IMR-90 (cell line): ENCODE results near the gene IL20RA. TPM values are rescaled to one million over a fixed set of nuclear protein-coding genes. Genes with fewer than 3 reads are reported as not detected.

Experiments
- ATAC-seq: fragments of 200-7000 bp; cut with Tn5 transposase; 2 replicates; pipeline ENCODE4 v1.9.1; 2020; ENCODE audit warnings: low read depth, mild to moderate bottlenecking, moderate library complexity
- BruUV-seq: library from RNA; stranded (reverse); fragments of 400-500 nt; replicated peaks from 2 replicates; lab custom pipeline; 2021; lab: Mats Ljungman, UMichigan
- CTCF ChIA-PET: fragments of 300-600 bp; formaldehyde crosslinking; extraction: SDS; loops from one replicate; lab custom pipeline; 2021; ENCODE audit warnings: antibody characterized with exemption; lab: Yijun Ruan, JAX
- POLR2A ChIA-PET: fragments of 300-600 bp; sonication (Branson Sonifier 250); formaldehyde crosslinking; loops from one replicate; lab custom pipeline; 2022; ENCODE audit warnings: antibody characterized with exemption; ENCODE audit not compliant: unreplicated experiment; lab: Charles Lee
- DNase-seq: peaks from one replicate; pipeline ENCODE4 v3.0.0; 2013
- H2AFZ ChIP-seq: replicated peaks from 2 replicates; pipeline ENCODE3; 2013; ENCODE audit warnings: low read length, mild to moderate bottlenecking; ENCODE audit not compliant: poor library complexity
- H2AK5ac ChIP-seq: 2 replicates; pipeline ENCODE4 v1.6.1; 2013; ENCODE audit warnings: low read depth, low read length, inconsistent platforms
- H2AK9ac ChIP-seq: replicated peaks from 2 replicates; pipeline ENCODE3; 2013; ENCODE audit warnings: mild to moderate bottlenecking, low read depth, low read length, moderate library complexity; ENCODE audit not compliant: poor library complexity
- H2BK120ac ChIP-seq: 2 replicates; pipeline ENCODE4 v1.6.1; 2013; ENCODE audit warnings: low read depth, low read length, inconsistent platforms
- H2BK15ac ChIP-seq: 3 replicates; pipeline ENCODE4 v1.6.1; 2013; ENCODE audit warnings: low read depth, low read length, inconsistent platforms
- H2BK20ac ChIP-seq: 2 replicates; pipeline ENCODE4 v1.6.1; 2013; ENCODE audit warnings: low read depth, mild to moderate bottlenecking, inconsistent platforms, low read length, moderate library complexity
- H2BK5ac ChIP-seq: 2 replicates; pipeline ENCODE4 v1.6.1; 2013; ENCODE audit warnings: mild to moderate bottlenecking, low read depth, low read length, inconsistent platforms; ENCODE audit not compliant: poor library complexity, severe bottlenecking
- H3K14ac ChIP-seq: replicated peaks from 2 replicates; pipeline ENCODE4 v1.6.1; 2013; ENCODE audit warnings: low read depth, low read length, inconsistent platforms
- H3K18ac ChIP-seq: 2 replicates; pipeline ENCODE4 v1.6.1; 2013; ENCODE audit warnings: low read depth, low read length, control low read depth
- H3K23ac ChIP-seq: 2 replicates; pipeline ENCODE4 v1.6.1; 2013; ENCODE audit warnings: low read depth, low read length, inconsistent platforms
- H3K27ac ChIP-seq: 2 replicates; pipeline ENCODE4 v1.5.1; 2013; ENCODE audit warnings: mild to moderate bottlenecking, control low read depth, low read length; ENCODE audit not compliant: insufficient read depth
- H3K27me3 ChIP-seq: 2 replicates; pipeline ENCODE4 v1.6.1; 2013; ENCODE audit warnings: low read length; ENCODE audit not compliant: control insufficient read depth, insufficient read depth
- H3K36me3 ChIP-seq: 2 replicates; pipeline ENCODE4 v1.6.1; 2013; ENCODE audit warnings: low read length, mixed read lengths; ENCODE audit not compliant: control insufficient read depth, insufficient read depth
- H3K4ac ChIP-seq: 2 replicates; pipeline ENCODE4 v1.6.1; 2013; ENCODE audit warnings: low read depth, low read length, inconsistent platforms
- H3K4me1 ChIP-seq: 2 replicates; pipeline ENCODE4 v1.6.1; 2013; ENCODE audit warnings: low read length, mixed read lengths; ENCODE audit not compliant: control insufficient read depth, insufficient read depth
- H3K4me2 ChIP-seq: 2 replicates; pipeline ENCODE4 v1.6.1; 2013; ENCODE audit warnings: low read depth, mild to moderate bottlenecking, control low read depth, low read length, moderate library complexity
- H3K4me3 ChIP-seq: 2 replicates; pipeline ENCODE4 v1.5.1; 2013; ENCODE audit warnings: low read depth, mild to moderate bottlenecking, control low read depth, low read length, moderate library complexity; ENCODE audit not compliant: insufficient read depth
- H3K56ac ChIP-seq: 2 replicates; pipeline ENCODE4 v1.6.1; 2013; ENCODE audit warnings: low read length, inconsistent platforms; ENCODE audit not compliant: insufficient read depth; ENCODE audit errors: extremely low read depth
- H3K79me1 ChIP-seq, 2 experiments: 2 replicates each; pipeline ENCODE4 v1.6.1; 2013; ENCODE audit warnings: low read length in 2 of 2, inconsistent platforms in 1 of 2, low read depth in 1 of 2
- H3K9ac ChIP-seq: 2 replicates; pipeline ENCODE4 v1.6.1; 2013; ENCODE audit warnings: low read depth, low read length, control low read depth
- H3K9me1 ChIP-seq: 2 replicates; pipeline ENCODE4 v1.6.1; 2013; ENCODE audit warnings: low read length, inconsistent platforms; ENCODE audit not compliant: insufficient read depth
- H3K9me3 ChIP-seq: 2 replicates; pipeline ENCODE4 v1.6.1; 2013; ENCODE audit warnings: low read length; ENCODE audit not compliant: control insufficient read depth, insufficient read depth
- H4K20me1 ChIP-seq: 2 replicates; pipeline ENCODE4 v1.6.1; 2013; ENCODE audit warnings: low read length, inconsistent platforms; ENCODE audit not compliant: insufficient read depth
- H4K5ac ChIP-seq: 2 replicates; pipeline ENCODE4 v1.6.1; 2013; ENCODE audit warnings: mild to moderate bottlenecking, low read depth, low read length, control low read depth
- H4K8ac ChIP-seq, 2 experiments: 2 replicates each; pipeline ENCODE4 v1.6.1; 2013; ENCODE audit warnings: low read depth in 2 of 2, low read length in 2 of 2, control low read depth in 1 of 2, inconsistent platforms in 1 of 2
- H4K91ac ChIP-seq: 2 replicates; pipeline ENCODE4 v1.6.1; 2013; ENCODE audit warnings: low read depth, low read length, inconsistent platforms; ENCODE audit not compliant: insufficient read depth
- CEBPB ChIP-seq: IDR thresholded peaks from 2 replicates; pipeline ENCODE4 v1.6.1; 2012; ENCODE audit warnings: low read depth, low read length, improper control_type of control experiment
- MAFK ChIP-seq: IDR thresholded peaks from 2 replicates; pipeline ENCODE4 v1.6.1; 2012; ENCODE audit warnings: low read depth, low read length, improper control_type of control experiment
- MAZ ChIP-seq: IDR thresholded peaks from 2 replicates; pipeline ENCODE4 v1.6.1; 2012; ENCODE audit warnings: low read depth, mild to moderate bottlenecking, low read length, improper control_type of control experiment, moderate library complexity, borderline replicate concordance
- POLR2A ChIP-seq: IDR thresholded peaks from 2 replicates; pipeline ENCODE4 v1.6.1; 2012; ENCODE audit warnings: mild to moderate bottlenecking, low read depth, low read length
- WGBS, 2 experiments: methylation state at CpG; one replicate each; pipeline versions ENCODE4 v1.1.5 to v1.1.7; 2013; ENCODE audit warnings: missing lambda C conversion rate in 2 of 2; ENCODE audit not compliant: insufficient read length in 1 of 2; ENCODE audit errors: extremely low coverage in 2 of 2; 5-methylcytosine and 5-hydroxymethylcytosine counted together
- dilution Hi-C: fragments of 300-500 bp; cut with HindIII; formaldehyde crosslinking; loops from one replicate; pipeline ENCODE4 v1.14.3; 2018; ENCODE audit warnings: low sequenced_read_pairs; ENCODE audit not compliant: unreplicated experiment
- in situ Hi-C: fragments of 300-500 bp; cut with MboI; formaldehyde crosslinking; loops from 3 replicates; pipeline ENCODE4 v1.14.3; 2019; ENCODE audit warnings: low sequenced_read_pairs, inconsistent platforms, mixed read lengths
- intact Hi-C: fragments of 100-400 bp; cut with micrococcal nuclease; formaldehyde crosslinking; loops from 2 replicates; pipeline ENCODE4 v1.10.0; 2022
- polyA plus RNA-seq, 3 experiments: library from polyadenylated mRNA; depleted of rRNA; stranded (reverse); fragments of >200 nt; gene quantifications; 2 replicates each; pipeline ENCODE4 v1.2.3, GENCODE V29; 2012; ENCODE audit warnings: low replicate concordance in 1 of 3
- total RNA-seq: library from RNA; depleted of rRNA; stranded (reverse); fragments of >200 nt; gene quantifications from 2 replicates; pipeline ENCODE4 v1.2.3, GENCODE V29; 2012
- TF ChIP-seq, protein P1 (sequence below): fragments of 150-350 bp; IDR thresholded peaks from 2 replicates; pipeline ENCODE4 v1.6.1; 2016; ENCODE audit warnings: low read depth, mild to moderate bottlenecking, low read length, moderate library complexity, borderline replicate concordance
- TF ChIP-seq, protein P2 (sequence below): fragments of 150-350 bp; IDR thresholded peaks from 2 replicates; pipeline ENCODE4 v1.6.1; 2017; ENCODE audit warnings: mild to moderate bottlenecking, antibody characterized with exemption, low read length, low read depth

The IL20RA gene
- total and polyA plus RNA-seq, 2 of the 4 experiments (the other 2 are of a cell fraction) = 0.02 TPM; not detected in 1

DNA sequence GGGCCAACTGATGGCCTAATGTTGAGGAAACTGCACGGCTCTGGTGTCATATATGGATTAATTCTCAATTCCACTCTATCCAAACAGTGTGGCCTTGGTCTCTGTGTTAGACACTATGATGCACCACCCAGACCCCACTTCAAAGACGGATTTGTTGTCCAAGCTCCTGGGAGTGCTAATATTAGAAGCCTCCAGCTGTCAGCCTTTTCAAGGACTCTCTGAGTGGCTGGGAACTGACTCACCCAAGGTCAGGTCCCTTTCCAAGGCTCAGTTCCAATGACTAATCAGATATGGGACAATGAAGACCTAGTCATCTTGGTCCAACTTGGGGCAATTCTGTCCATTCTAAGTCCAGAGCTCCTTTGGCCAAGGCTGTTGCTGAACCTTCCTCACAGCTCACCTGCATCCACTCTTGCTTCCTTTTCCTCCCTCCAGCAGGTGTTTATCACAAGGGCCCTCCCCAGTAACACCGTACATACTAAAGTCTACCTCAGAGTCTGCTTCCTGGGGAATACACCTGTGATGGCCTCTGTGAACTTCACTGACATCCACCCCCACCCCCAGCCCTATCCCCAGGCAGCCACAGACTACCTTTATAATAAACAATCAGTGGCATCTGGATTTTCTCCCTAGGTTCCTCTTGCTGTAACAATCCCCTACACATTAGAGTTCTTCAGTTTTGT is 7.2 kb upstream of the IL20RA start:
- Histone ChIP-seq H3K9me3 (no peaks in the 10 kb centered on the region), H3K79me1 (no peaks in the 10 kb centered on the region), H3K4me2 (no peak overlapping the region), H3K4me3 (no peak overlapping the region), H3K4ac (no peak overlapping the region), H3K4me1 (no peaks in the 10 kb centered on the region), H2BK15ac (no peak overlapping the region), H2AFZ (no peak overlapping the region), H4K91ac (no peak overlapping the region), H3K18ac (no peak overlapping the region), H2BK120ac (no peak overlapping the region), H3K9ac (no peak overlapping the region), H3K56ac (no peak overlapping the region), H4K8ac (no peak overlapping the region), H4K5ac (no peak overlapping the region), H4K20me1 (no peaks in the 10 kb centered on the region), H3K9me1 (no peaks in the 10 kb centered on the region), H3K36me3 (no peaks in the 10 kb centered on the region), H3K27me3 (peaks cover 8% of the 10 kb centered on the region), H2BK20ac (no peak overlapping the region), H3K27ac (no peak overlapping the region), H2AK9ac (no peak overlapping the region), H2BK5ac (no peak overlapping the region), H3K23ac (no peak overlapping the region), H3K14ac (no peak overlapping the region), H2AK5ac (no peak overlapping the region)
- no TSS peak for BruUV-seq
- dilution Hi-C loops = no loop called here
- ATAC-seq = no peak
- TF ChIP-seq, protein P1, sequence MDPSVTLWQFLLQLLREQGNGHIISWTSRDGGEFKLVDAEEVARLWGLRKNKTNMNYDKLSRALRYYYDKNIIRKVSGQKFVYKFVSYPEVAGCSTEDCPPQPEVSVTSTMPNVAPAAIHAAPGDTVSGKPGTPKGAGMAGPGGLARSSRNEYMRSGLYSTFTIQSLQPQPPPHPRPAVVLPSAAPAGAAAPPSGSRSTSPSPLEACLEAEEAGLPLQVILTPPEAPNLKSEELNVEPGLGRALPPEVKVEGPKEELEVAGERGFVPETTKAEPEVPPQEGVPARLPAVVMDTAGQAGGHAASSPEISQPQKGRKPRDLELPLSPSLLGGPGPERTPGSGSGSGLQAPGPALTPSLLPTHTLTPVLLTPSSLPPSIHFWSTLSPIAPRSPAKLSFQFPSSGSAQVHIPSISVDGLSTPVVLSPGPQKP = no peak
- TF ChIP-seq MAFK (no peak), POLR2A (no peak), CEBPB (no peak), MAZ (no peak)
- TF ChIP-seq, protein P2, sequence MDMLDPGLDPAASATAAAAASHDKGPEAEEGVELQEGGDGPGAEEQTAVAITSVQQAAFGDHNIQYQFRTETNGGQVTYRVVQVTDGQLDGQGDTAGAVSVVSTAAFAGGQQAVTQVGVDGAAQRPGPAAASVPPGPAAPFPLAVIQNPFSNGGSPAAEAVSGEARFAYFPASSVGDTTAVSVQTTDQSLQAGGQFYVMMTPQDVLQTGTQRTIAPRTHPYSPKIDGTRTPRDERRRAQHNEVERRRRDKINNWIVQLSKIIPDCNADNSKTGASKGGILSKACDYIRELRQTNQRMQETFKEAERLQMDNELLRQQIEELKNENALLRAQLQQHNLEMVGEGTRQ = no peak
- DNase-seq = peak; percentile 2
- intact Hi-C loops = no loop called here
- in situ Hi-C loops = no loop called here
- ChIA-PET POLR2A (no interaction called here), CTCF (interaction anchor here (0.5 kb wide), 1 partner anchor 8 kb away, joined by 3 read pairs; no protein-coding TSS in a partner anchor)
- 100% methylated on average over 1 of the region's 3 CpGs; no CpG with 5 or more reads in 1 of the 2 experiments for WGBS, 2 experiments
